Activated T-cell treated with anti-CD3 and anti-CD28 coated beads for 1 hour (primary cell): ENCODE results near the gene TIMM8A.
"Not testable (repeated sequence)": the region's sequence is repeated elsewhere in the genome, so short reads cannot be mapped to it uniquely, and the experiment has no call there.

Source experiments
- DNase-seq: peaks from one replicate; pipeline ENCODE4 v3.0.0-alpha.2; 2020; ENCODE audit warnings: low read depth

Gene TIMM8A

GRCh38 chrX:101359966-101360365 lies 11.4 kb upstream of the TIMM8A start:
- no peak for DNase-seq

GRCh38 chrX:101357166-101357795 lies 8.7 kb upstream of the TIMM8A start:
- no peak for DNase-seq

GRCh38 chrX:101349193-101349562 lies 636 bp upstream of the TIMM8A start:
- DNase-seq: no peak

GRCh38 chrX:101347859-101348451 lies 587 bp downstream of the TIMM8A start:
- no peak for DNase-seq

GRCh38 chrX:101337776-101338271 lies 10.7 kb downstream of the TIMM8A start:
- no peak for DNase-seq

- not testable (repeated sequence) for DNase-seq
These were observed 14.2 kb downstream of the TIMM8A start for GRCh38 chrX:101334310-101334709.

- DNase-seq: not testable (repeated sequence)
These were observed 21.9 kb downstream of the TIMM8A start for GRCh38 chrX:101326600-101326999.

GRCh38 chrX:101303790-101304189 lies 44.8 kb downstream of the TIMM8A start:
- no peak for DNase-seq
